HG03045 (cell line): ENCODE measurements around the gene SEMA3D.

Experiments used
- ATAC-seq: cut with Tn5 transposase; IDR thresholded peaks from one replicate; pipeline ENCODE4 v1.9.1; 2021; ENCODE audit warnings: mild to moderate bottlenecking, moderate library complexity; ENCODE audit not compliant: unreplicated experiment

The SEMA3D gene

DNA sequence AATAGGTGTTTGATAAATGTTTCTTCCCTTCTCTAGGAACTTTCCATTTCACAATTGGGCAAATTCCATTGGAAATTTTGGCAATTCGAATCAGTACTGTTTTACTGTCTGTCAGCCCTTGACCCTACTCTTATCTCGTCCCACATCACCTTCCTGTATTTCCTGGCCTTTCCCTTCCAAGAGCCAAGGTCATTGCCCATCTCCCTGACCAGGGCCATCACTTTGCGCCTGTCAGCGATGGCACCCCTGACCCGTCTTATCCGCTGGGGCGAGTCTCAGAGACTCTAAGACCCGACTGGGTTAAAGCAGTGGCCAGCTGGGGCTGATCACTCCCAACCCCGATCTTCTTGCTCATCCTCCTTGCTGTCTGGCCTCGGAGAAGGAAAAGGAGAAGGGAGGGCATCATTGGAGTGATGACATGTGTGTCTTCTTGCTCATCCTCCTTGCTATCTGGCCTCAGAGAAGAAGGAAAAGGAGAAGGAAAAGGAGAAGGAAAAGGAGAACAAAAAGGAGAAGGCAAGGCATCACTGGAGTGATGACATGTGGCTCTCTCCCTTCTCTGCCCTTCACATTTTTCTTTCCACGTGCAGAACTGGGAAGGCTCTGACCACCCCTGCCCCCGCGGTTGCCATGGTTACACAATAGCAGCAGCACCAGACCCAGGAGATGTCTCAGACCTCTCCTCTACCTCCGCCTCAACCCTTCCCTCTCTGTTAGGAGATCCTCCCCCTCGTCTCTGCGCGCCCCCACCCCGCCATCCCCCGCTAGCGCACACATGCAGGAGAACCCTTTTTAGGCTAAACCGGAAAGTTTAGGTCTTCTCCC, 2.0 kb downstream of the SEMA3D start:
- ATAC-seq, result no peak

DNA sequence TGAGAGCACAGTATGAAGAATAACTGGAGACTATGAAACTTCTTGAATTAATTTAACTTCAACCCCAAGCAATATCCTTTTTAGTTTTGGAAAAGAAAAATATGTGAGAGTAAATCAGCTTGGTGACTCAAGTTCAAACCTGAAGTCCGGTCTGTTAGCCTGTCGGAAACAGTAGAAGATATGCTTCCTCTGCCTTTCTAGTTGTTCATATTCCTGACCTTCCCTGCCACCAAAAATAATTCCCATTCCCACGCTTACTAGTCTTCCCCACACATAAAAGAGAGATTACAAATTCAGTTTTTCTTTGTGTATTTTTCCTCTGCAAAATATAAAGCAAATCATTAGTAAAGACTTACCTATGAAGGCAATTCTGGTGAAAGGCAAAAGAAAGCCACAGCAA, 3.6 kb downstream of the SEMA3D start:
- no peak for ATAC-seq

DNA sequence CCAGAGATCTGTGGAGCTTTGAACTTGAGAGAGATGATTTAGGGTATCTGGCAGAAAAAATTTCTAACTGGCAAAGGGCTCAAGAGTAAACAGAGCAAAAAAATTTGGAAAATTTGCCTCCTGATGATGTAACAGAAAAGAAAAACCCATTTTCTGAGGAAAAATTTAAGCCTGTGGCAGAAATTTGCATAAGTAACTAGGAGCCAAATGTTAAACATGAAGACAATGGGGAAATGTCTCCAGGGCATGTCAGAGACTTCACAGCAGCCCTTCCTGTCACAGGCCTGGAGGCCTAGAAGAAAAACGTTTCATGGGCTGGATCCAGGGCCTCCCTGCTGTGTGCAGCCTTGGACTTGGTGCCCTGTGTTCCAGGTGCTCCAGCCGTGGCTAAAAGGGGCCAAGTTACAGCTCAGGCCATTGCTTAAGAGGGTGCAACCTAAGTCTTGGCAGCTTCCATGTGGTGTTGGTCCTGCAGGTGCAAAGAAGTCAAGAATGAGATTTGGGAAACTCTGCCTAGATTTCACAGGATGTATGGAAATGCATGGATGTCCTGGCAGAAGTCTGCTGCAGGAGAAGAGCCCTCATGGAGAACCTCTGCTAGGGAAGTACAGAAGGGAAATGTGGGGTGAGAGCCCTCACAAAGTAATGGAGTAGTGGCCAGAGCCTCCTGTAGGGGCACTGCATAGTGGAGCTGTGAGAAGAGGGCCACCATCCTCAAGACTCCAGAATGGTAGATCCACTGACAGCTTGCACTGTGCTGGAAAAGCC, 8.1 kb downstream of the SEMA3D start:
- ATAC-seq, result no peak

DNA sequence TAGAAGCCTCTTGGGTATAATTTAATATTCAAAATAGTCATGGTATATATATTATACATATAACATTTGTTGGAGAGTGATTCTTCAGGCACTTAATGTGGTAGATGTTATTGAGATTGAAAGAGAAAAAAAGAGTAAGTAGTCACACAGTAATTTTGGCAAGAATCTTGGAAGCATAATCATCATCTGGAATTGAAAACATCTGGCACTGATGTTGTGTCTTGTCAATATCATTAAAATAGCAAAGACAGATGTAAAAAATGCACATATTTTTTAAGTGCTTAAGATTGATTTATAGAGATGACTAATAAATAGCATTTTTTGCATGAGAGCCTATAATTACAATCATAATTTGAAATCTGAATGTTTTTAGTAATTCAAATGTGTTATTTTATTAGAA, 9.5 kb downstream of the SEMA3D start:
- no peak for ATAC-seq

DNA sequence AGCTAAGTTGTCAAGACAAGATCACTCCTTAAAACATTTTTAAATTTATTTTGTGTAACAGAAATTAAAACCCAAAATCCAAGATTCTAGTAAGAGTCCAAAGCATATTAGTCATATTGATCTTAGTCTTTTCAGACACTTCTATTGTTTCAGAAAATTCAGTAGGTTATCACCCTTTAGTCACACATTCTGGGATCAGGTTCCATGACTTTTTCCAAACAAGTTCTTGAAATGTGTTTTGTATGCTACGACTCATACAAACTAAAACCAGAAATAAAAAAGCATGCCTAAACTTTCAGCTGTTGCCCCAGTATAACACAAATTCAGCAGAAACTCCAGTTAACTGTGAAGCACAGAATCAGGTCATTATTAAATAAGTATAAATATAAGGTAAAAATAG, 10.7 kb downstream of the SEMA3D start:
- ATAC-seq, result no peak

DNA sequence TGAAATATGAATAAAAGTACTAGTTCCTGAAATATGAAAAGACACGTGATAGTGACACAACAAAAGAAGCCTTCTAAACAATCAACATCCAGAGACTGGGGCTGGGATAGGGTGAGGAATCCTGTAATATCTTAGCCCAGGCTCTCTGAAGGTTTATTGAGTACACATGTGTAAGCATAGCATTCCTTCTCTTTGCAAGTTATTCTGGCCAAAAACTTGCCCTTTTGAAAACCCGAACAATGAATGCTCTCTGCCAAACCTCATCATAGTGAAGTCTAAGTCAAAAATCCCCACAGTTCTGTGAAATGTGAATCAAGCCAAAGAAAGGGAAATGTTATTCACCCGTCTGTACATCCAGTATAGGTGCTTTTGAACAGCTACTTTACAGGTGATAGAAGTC, 11.6 kb downstream of the SEMA3D start:
- no peak for ATAC-seq

DNA sequence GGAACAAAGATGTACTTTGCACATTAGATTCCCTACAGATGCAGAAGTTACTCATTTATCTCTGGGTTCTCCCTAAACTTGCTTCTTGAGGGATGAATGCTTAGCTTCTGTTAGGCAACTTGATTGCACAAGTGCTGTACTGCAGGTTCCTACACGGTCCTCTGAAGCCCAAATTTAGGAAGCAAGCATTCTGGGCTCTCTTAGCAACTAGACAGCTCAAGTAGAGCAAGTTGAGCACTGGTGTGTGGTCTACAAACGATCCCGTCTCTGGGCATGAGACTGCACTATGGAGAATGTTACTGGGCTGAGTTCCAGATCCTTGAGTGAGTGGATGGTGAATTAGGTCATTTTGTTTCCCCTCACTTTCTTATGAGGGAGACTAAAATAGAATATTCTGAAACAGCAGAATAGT, 14.3 kb downstream of the SEMA3D start:
- no peak for ATAC-seq

DNA sequence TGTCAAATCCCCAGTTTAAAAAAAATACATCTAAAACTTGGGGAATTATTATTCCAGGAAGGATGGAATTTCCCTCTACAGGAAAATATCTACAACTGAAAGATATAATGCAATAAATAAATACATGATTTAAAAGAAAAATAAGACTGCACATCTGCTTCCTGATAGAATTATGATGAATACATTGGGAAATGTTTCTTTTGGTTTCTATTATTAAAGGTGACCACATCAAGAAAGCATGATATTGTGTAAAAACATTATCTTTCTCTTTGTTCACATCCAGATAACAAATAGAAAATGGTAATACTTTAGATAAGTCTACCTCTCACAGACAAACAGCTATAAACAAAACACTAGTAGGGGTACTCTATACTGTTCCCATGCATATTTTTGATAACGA, 19.2 kb downstream of the SEMA3D start:
- no peak for ATAC-seq

DNA sequence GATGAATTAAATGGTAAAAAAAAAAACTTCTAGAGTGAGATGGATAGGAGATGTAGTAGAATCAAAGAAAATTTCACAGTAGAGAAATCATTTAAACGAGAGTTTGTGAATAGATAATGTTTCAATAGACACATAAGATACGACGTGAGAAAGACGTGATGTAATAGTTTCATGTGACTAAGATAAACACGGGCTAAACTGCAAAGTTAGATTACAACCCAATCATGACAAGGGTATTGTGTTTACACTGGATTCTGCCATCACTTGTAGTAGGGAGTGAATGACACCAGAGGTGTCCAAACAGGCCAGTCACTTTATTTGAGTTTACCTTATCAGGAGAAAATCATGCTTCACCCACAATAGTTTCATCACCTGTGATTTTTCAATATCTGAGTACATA, 21.6 kb downstream of the SEMA3D start:
- ATAC-seq, result no peak

DNA sequence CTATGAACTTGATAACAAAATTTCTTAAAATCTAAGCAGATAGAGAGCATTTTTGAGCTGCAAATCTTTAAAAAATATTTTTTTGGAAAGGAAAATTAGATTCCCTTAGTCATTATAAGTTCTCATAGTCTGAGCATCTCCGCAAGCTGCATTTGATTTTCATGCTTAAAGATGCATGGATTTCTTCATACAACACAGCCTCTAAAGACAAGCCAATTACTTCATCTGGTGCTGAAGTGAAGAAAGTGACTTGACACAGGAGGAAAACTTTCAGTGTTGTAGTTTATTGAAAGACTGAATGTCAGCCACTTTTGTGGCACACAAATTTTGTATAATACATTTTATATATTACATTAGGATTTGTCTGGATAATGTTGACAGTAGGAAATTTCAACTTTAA, 22.5 kb downstream of the SEMA3D start:
- ATAC-seq, result no peak

DNA sequence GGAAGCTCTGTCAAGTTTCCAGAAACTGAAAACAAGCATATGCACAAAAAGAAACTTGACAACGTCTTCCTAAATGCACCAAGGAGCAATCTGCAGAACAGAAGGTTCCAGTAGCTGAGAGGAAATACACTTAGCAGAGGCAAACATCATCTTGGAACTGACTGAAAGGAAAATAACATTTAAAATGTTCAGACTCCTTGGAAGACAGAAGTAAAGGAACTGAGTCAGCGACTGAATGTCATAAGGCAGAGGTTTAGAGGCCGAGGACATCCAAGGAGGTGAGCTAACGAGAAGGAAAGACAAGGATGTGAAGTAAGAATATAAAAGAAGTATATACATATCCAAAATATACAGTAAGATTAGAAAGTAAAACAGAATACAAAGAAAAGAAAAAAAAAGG, 24.1 kb downstream of the SEMA3D start:
- no peak for ATAC-seq

DNA sequence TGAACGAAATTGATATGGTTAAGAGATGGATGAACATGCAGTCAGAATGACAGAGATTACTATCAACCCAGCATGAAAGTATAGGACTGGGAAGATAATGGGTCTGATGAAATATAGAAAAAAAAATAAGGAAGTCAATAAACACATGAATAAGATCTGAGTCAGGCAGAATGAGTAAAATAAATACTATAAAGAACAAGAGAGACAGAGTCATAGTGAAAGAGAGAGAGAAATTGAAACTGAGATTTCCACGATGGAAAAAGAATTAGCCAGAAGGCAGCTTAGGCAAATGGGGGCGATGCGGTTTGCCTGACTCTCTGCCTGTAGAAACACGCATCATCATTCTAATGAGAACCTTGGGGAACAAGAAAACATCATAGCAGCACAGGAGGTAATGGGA, 26.6 kb downstream of the SEMA3D start:
- ATAC-seq, result peak; percentile 97

DNA sequence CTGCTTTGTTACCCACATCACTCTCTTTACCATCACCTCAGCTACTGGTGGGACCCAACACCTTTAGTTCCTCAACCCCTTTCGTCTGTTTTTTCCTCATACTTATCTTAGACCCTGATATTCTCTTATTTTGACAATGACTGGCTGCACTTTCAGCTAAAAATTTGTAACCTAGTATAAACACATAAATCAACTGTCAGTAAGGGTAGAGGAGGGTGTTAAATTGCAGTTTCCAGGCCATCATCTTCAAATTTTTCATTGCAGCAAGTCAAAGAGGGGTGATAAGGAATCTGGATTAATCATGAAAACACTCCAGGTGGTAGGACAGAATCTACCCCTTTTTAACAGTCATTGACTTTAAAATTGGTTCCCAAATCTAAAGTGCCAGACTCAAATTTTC, 27.9 kb downstream of the SEMA3D start:
- no peak for ATAC-seq

DNA sequence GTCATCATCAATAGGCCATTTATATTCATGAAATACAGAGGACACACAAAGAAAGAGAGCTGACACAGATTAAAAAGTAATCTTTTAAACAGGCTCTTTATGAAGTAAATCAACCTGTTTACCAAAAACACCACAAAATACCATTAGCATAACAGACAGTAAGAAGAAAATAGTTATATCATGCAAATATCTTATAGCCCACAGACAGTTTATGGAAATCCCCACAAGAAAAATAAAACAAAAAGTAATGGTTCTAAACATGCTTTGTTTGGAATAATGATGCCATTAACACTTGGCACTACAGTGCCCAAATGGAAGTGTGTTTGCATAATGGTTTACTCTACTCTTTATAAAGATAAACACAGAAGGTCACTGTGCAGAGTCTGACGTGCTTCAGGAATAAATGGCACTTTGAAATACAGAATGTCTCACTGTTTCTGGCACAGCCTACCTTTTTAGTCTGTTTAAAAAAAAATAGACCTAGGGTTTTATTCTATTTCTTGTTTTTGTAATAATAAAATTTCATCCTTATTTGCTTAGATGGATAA, 30.1 kb downstream of the SEMA3D start:
- no peak for ATAC-seq

DNA sequence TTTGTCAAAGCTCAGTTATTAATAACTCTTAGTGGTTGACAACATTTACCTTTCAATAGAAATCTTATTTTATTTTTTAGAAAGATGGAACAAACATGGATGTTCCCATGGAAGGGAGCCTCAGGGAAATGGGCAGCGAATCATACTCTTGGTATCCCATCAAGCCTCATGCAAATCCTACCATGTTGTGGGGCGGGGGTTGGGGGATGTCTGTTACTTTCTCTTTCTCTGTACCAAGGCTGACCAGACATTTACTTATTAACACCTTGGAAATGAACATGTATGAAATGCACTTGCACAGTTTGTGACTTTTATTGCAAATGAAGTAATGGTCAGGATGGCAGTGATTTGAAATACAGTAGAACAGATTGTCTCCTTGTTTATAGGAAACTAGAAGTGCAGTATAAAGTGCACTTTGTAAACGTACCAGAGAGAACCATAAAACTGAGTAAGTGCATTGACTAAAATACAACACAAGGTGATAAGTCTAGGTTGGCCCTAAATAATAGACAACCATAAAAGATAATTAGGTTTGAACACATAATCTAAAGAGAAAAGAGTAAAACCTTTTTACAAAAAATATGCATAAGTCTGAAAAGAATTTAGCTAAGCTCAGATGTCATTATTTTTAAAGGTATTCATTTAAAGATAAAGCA, 32.4 kb downstream of the SEMA3D start:
- no peak for ATAC-seq

DNA sequence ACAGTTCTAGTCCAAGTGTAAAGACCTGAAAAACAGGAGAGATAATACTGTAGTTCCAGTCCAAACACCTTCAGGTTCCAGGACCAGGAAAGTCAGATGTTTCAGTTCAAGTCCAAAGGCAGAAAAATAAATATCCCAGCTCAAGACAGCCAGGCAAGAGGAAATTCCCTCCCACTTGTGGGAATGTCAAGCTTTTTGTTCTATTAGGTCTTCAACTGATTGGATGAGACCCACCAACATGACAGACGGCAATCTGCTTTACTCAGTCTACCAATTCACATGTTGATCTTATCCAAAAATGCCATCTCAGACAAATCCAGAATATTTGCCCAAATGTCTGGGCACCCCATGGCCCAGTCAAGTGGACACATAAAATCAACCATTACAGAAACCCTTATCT, 33.1 kb downstream of the SEMA3D start:
- no peak for ATAC-seq

DNA sequence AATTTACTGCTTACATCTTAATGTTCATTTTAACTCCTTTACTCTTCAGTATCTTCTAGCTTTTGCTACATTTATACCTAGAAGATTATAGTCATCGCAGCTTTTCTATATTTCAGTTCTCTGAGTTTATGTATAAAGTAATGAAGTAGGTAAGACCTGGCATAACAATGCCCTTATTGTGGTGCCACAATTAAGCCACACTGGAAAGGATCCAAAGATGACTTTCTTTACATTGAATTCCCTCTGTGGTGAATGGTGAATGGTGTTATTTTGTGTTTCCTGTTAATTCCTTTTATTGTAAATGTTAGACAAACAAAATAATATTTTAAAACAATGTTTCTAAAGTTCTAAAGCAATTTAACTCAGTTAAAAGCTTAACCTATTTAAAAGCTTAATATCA, 36.2 kb downstream of the SEMA3D start:
- no peak for ATAC-seq

DNA sequence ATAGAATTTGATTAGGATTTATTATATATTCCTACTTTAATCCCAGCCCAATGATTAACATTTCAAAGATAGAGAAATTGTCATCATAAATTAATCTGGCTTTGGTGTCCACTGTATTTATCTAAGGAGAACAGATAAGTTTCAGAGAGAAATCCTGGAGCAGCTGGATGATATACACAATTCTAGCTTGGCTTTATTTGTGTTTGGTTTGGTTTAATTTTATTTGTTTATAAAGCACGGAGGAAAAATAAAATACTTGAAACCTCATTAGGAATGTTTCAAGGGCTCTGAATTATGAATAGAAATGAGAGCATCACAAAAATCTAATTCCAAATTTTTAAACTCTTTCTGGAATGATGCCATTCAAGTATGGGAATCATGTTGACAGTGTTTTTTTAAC, 42.1 kb downstream of the SEMA3D start:
- no peak for ATAC-seq

DNA sequence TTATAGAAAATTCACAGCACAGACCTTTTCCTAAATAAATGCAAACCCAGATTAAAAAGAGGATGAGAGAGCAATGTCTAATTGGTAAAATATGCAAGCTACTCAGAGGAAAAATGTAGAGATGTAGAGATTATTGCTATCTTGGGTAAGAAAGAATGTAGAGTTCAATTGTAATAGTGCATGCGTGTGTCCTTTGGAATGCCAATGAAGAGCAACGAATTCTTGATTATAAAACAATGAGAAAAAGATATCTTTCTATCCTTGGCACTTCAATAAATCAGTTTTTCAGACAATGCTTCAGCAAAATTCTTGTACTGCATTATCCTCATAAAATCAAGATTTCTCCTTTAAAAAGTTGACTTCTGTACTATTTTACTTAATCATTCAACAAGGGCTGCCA, 50.9 kb downstream of the SEMA3D start:
- no peak for ATAC-seq

DNA sequence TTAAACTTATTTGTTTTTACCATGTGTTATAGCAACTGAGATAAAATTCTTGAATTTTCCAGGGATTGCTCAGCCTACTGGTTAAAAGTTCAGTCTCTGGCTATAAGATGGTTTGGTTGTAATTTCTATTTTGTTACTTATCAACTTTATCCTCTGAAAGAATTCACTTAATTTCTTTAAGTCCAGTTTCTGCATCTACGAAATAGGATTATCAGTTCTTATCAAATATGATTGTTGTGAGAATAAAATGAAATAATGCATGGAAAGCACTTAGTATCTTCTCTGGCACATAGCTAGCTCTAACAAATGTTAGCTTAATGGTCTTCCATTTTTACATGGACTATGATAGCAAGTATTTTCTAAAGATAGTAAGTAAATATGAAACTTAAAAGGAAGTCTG, 53.3 kb downstream of the SEMA3D start:
- ATAC-seq, result no peak

DNA sequence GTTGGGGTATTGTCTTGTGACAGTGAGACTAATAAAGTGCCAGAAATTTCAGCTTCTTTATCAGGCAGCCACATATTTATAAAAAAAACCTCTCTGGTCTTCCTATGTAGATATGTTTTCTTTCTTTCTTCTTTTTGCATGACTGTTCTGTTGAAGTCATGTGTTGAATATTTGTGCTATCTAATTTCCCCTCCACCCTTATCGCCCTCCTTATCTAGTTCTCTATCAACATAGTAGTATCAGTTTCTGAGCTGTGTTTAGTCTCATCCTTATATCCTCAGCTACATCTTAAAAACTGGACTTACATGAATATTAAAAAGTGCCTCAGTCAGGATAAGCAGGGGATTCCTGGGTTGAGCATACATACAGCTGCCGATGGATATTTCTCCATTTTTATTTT, 53.9 kb downstream of the SEMA3D start:
- ATAC-seq, result no peak

DNA sequence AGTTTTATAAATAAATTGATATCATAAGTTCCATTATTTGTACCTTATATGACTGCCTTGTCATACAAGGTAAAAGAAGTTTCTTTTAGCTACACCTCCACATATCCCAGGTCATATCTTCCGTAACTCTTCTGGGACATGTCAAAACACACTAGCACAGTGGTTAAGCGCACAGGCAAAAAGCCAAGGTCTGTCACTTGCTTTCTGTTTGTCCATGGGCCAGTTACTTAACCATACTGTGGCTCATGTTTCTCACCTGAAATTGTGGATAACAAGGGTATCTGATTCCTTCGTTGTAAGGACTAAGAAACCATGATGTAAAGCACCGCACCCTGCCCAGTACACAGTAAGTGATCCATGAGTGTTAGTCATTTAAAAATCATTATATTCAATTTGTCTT, 56.2 kb downstream of the SEMA3D start:
- ATAC-seq, result no peak
